ENCODE results near the gene HIF1A. TPM values are rescaled to one million over a fixed set of nuclear protein-coding genes. Genes with fewer than 3 reads are reported as not detected.

HIF1A gene
- total and polyA plus RNA-seq, 11 donors = 12.8 to 157 (median 72.8) TPM

- WGBS, 4 donors = 90 to 100% (median 96%) methylated on average over 1 of the region's 1 CpG
- ATAC-seq (no peak), DNase-seq (no peak)
- no peak for TF ChIP-seq CTCF (IDR thresholded peaks at IDR 0.05)
- TF ChIP-seq POLR2A (IDR thresholded peaks at IDR 0.05) = no peak
- Histone ChIP-seq H3K9me3 (peaks cover 0 to 8% (median 0%) of the 10 kb centered on the region in 12 donors), H3K36me3 (no peaks in the 10 kb centered on the region), H3K4me1 (peaks cover 2 to 76% (median 32%) of the 10 kb centered on the region in 12 donors), H3K27ac (no peak overlapping the region), H3K27me3 (no peaks in the 10 kb centered on the region), H3K4me3 (no peak overlapping the region)
- intact Hi-C loops (cut with DNase I) = no loop called here
Observed at GRCh38 chr14:61712137-61712536, 16.8 kb downstream of the HIF1A start.

DNA sequence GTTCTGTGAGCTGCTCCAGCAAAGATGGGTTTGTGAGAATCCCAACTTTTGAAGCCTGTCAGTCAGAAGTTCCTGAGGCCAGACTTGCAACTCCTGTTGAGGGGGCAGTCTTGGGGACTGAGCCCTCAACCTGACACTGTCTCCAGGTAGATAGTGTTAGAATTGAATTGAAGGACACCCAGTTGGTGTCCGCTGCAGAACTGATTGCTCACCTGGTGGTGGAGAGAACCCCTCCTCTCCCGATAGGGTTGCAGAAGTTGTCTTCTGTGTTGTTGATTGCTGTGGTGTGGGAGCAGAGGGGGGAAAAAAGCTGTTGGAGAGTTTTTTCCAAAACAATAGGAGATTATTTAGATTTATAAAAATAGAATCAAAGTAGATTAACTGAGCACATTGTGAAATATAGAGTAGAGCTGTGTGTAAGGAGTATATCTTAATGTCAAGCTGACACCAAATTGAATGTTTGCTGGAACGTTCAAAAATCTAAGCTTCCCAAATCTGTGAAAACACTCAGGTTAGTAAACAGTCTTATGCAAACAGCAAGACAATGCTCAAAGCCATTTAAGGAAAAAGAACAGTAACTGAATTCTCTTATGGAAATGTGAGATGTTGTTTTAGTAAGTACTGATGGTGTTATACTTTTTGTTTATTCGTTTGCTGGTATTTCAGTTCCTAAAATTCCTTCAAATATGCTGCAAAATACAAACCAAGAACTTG, 18.6 kb downstream of the HIF1A start:
- no peak overlapping the region for H3K4me3 ChIP-seq
- no peak for DNase-seq
- no peaks in the 10 kb centered on the region for H3K36me3 ChIP-seq
- intact Hi-C loops (cut with DNase I) = no loop called here
- 48 to 57% (median 52%) methylated on average over 4 of the region's 4 CpGs for WGBS, 4 donors
- H3K27ac ChIP-seq = peak overlapping the region in 5 of 12 donors; percentile 3 to 24 (median 4)
- TF ChIP-seq POLR2A (IDR thresholded peaks at IDR 0.05) = no peak
- no peak for TF ChIP-seq CTCF (IDR thresholded peaks at IDR 0.05)
- no peaks in the 10 kb centered on the region for H3K27me3 ChIP-seq
- peaks cover 4 to 93% (median 47%) of the 10 kb centered on the region in 12 donors for H3K4me1 ChIP-seq
- H3K9me3 ChIP-seq = no peaks in the 10 kb centered on the region
- ATAC-seq = peak in 2 of 4 donors; percentile 17 to 34

DNA sequence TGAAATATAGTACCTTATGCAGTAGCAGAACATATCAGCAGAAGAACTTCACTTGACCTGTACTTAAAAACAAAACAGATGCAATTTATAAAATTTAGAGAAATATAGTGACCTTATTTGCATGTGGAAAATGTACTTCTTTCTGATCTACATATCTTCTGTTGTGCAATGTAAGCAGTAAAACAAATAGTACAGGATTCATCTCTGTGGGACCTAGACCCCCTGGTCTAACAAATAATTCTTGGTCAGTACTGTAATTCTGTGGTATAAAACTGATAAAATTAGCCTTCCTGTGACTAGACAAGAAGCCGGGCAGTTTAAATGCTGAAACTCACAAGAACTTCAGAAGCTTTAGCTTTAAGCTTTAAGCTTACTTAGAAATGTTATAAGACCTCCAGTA, 21.6 kb downstream of the HIF1A start:
- no peak for ATAC-seq
- intact Hi-C loops (cut with DNase I) = no loop called here
- DNase-seq = no peak
- 56 to 78% (median 67%) methylated on average over 1 of the region's 1 CpG for WGBS, 4 donors
- Histone ChIP-seq H3K4me1 (peaks cover 4 to 81% (median 62%) of the 10 kb centered on the region in 12 donors), H3K36me3 (peaks cover 0 to 17% (median 7%) of the 10 kb centered on the region in 9 donors), H3K27me3 (no peaks in the 10 kb centered on the region), H3K4me3 (no peak overlapping the region), H3K27ac (peak overlapping the region in 2 of 12 donors; percentile 11 to 16), H3K9me3 (no peaks in the 10 kb centered on the region)
- TF ChIP-seq POLR2A (IDR thresholded peaks at IDR 0.05) = no peak
- TF ChIP-seq CTCF (IDR thresholded peaks at IDR 0.05) = no peak

DNA sequence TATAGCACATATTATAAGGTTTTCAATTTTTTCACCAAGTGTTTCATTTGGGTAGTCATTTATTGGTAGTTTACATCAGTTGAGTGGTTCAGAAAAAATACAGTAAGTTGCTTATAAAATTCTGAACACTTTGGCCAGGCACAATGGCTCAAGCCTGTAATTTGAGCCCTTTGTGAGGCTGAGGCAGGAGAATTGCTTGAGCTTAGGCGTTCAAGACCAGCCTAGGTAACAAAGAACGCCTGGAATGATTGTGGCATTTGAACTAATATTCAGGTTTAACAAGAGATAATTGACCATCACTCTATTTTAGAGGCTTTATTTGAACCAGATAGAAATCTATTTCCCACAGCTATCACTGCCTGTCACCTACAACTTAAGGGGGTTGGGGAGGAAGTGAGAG, 22.7 kb downstream of the HIF1A start:
- 78 to 95% (median 91%) methylated on average over 2 of the region's 2 CpGs for WGBS, 4 donors
- no peaks in the 10 kb centered on the region for H3K9me3 ChIP-seq
- no peak for ATAC-seq
- TF ChIP-seq POLR2A (IDR thresholded peaks at IDR 0.05) = no peak
- no peak for TF ChIP-seq CTCF (IDR thresholded peaks at IDR 0.05)
- no peak overlapping the region for H3K4me3 ChIP-seq
- no peaks in the 10 kb centered on the region for H3K27me3 ChIP-seq
- no peak for DNase-seq
- intact Hi-C loops (cut with DNase I) = no loop called here
- H3K27ac ChIP-seq = no peak overlapping the region
- peaks cover 0 to 28% (median 18%) of the 10 kb centered on the region in 9 donors for H3K36me3 ChIP-seq
- peaks cover 4 to 70% (median 57%) of the 10 kb centered on the region in 12 donors for H3K4me1 ChIP-seq

All from heart left ventricle (tissue), 16 donors.